AG10803 (cell line): ENCODE data around the gene KIAA0753.

ENCODE experiments used
- DNase-seq: peaks from one replicate; pipeline ENCODE4 v3.0.0; 2010; ENCODE audit warnings: low read depth
- H3K4me3 ChIP-seq: 2 replicates; pipeline ENCODE4 v1.5.1; 2011; ENCODE audit warnings: mild to moderate bottlenecking, low read length, control low read depth
- CTCF ChIP-seq: conservative IDR thresholded peaks from 2 replicates; pipeline ENCODE4 v1.5.1; 2011; ENCODE audit warnings: mild to moderate bottlenecking, low read length, control low read depth, inconsistent platforms

The KIAA0753 gene

GRCh38 chr17:6639586-6640535 is 650 bp downstream of the KIAA0753 start:
- DNase-seq, result peak; percentile 48
- TF ChIP-seq CTCF, result no peak
- H3K4me3 ChIP-seq, result peak overlapping the region; percentile 97

GRCh38 chr17:6639014-6639585 is 1.4 kb downstream of the KIAA0753 start:
- no peak for DNase-seq
- peak overlapping the region; percentile 97 for H3K4me3 ChIP-seq
- no peak for TF ChIP-seq CTCF

- no peak for TF ChIP-seq CTCF
- no peak overlapping the region; the same call in 1 of the 2 replicates for H3K4me3 ChIP-seq
- no peak for DNase-seq
Measured at GRCh38 chr17:6638046-6638908, 2.2 kb downstream of the KIAA0753 start.

GRCh38 chr17:6637458-6637840 is 3.1 kb downstream of the KIAA0753 start:
- DNase-seq, result no peak
- no peak for TF ChIP-seq CTCF
- no peak overlapping the region for H3K4me3 ChIP-seq

GRCh38 chr17:6636616-6637457 is 3.7 kb downstream of the KIAA0753 start:
- H3K4me3 ChIP-seq, result no peak overlapping the region
- no peak for TF ChIP-seq CTCF
- DNase-seq, result no peak

- no peak overlapping the region for H3K4me3 ChIP-seq
- no peak for TF ChIP-seq CTCF
- no peak for DNase-seq
Measured at GRCh38 chr17:6636105-6636504, 4.4 kb downstream of the KIAA0753 start.
